Measurements from ENCODE around the gene MYCT1. TPM values are rescaled to one million over a fixed set of nuclear protein-coding genes. Genes with fewer than 3 reads are reported as not detected.
A peak's percentile ranks its signal among the peaks of the same experiment; 100 is the strongest.
"Not testable (repeated sequence)": the region's sequence is repeated elsewhere in the genome, so short reads cannot be mapped to it uniquely, and the experiment has no call there.

MYCT1 gene
- total RNA-seq, 1 experiment from 2014 or later, result 0.17 TPM

- no peaks in the 10 kb centered on the region for H3K9me3 ChIP-seq (ENCODE audit: control insufficient read depth, low read depth, low read length)
- H3K27ac ChIP-seq (ENCODE audit: insufficient read length, low read depth, low read length), result no peak overlapping the region
- H3K27me3 ChIP-seq (ENCODE audit: insufficient read depth, low read length), result no peaks in the 10 kb centered on the region
- no peak overlapping the region for H4K8ac ChIP-seq (replicated peaks; ENCODE audit: insufficient read length, low read depth, low read length)
- no peak overlapping the region for H3K18ac ChIP-seq (ENCODE audit: insufficient read length, low read depth, low read length)
- H3K9ac ChIP-seq (ENCODE audit: extremely low read depth, insufficient read length, low read length), result no peak overlapping the region
- H4K20me1 ChIP-seq (ENCODE audit: control insufficient read depth, insufficient read depth, insufficient read length), result no peaks in the 10 kb centered on the region
- Mint-ChIP-seq H3K36me3 (ENCODE audit: insufficient read depth in 1 of 3, low read depth in 3 of 3) (peaks cover 0 to 4% (median 0%) of the 10 kb centered on the region in 3 experiments; a peak in 1 of 7 replicates), H3K4me1 (peaks cover 32 to 41% of the 10 kb centered on the region in 2 experiments), H3K4me3 (no peak overlapping the region; a peak in 1 of 5 replicates), H3K27ac (peak overlapping the region; percentile 91 to 93 (median 91); a peak in 5 of 7 replicates), H3K27me3 (ENCODE audit: low read depth) (no peaks in the 10 kb centered on the region), H3K9me3 (no peaks in the 10 kb centered on the region)
- DNase-seq, result no peak
- no peak overlapping the region for H2BK15ac ChIP-seq (ENCODE audit: low read depth, low read length)
- no peak overlapping the region for H2BK20ac ChIP-seq (ENCODE audit: low read depth, low read length, poor library complexity, severe bottlenecking)
- no peaks in the 10 kb centered on the region for H3K23me2 ChIP-seq (ENCODE audit: insufficient read length, low read depth, low read length, poor library complexity, severe bottlenecking)
- no peak overlapping the region for H2BK120ac ChIP-seq (ENCODE audit: low read depth, low read length, poor library complexity, severe bottlenecking)
- no peak overlapping the region for H3T11ph ChIP-seq (ENCODE audit: low read length)
- no peaks in the 10 kb centered on the region for H3K79me1 ChIP-seq (ENCODE audit: insufficient read depth, low read depth, low read length, poor library complexity, severe bottlenecking)
- TF ChIP-seq CTCF (conservative IDR thresholded peaks at IDR 0.05), result no peak
- no CpG with 5 or more reads among the region's 8 CpGs for WGBS (ENCODE audit: extremely low coverage, insufficient read length, low lambda C conversion rate)
- H2AFZ ChIP-seq (ENCODE audit: low read length), result no peak overlapping the region
- H3K4ac ChIP-seq (ENCODE audit: low read depth, low read length), result no peak overlapping the region
- no peak overlapping the region for H4K91ac ChIP-seq (ENCODE audit: insufficient read length, low read depth, low read length)
- no peak overlapping the region for H3K23ac ChIP-seq (ENCODE audit: insufficient read length, low read depth, low read length)
- peaks cover 6% of the 10 kb centered on the region; the same call in 1 of the 2 replicates for H3K4me1 ChIP-seq (ENCODE audit: insufficient read depth, low read length)
- H3K4me2 ChIP-seq (ENCODE audit: insufficient read depth, insufficient read length, low read length), result no peak overlapping the region
- no peak overlapping the region for H3K56ac ChIP-seq (ENCODE audit: insufficient read length, low read depth, low read length)
- no peak overlapping the region for H4K5ac ChIP-seq (ENCODE audit: insufficient read length, low read depth, low read length)
- H2AK5ac ChIP-seq (ENCODE audit: insufficient read length, low read length), result no peak overlapping the region
- no peak overlapping the region for H3K14ac ChIP-seq (ENCODE audit: insufficient read depth, low read length)
- no peak overlapping the region for H2BK5ac ChIP-seq (ENCODE audit: insufficient read length, low read length)
- H2BK12ac ChIP-seq (ENCODE audit: insufficient read length, low read depth, low read length), result peak overlapping the region; percentile 10
- no peaks in the 10 kb centered on the region for H3K79me2 ChIP-seq (ENCODE audit: insufficient read depth, low read length)
These were observed 15.6 kb upstream of the MYCT1 start for GRCh38 chr6:152682141-152682540.

GRCh38 chr6:152682935-152683334 is 14.8 kb upstream of the MYCT1 start:
- H4K91ac ChIP-seq (ENCODE audit: insufficient read length, low read depth, low read length); H3K27me3 Mint-ChIP-seq (ENCODE audit: low read depth); H2BK12ac ChIP-seq (ENCODE audit: insufficient read length, low read depth, low read length); H4K5ac ChIP-seq (ENCODE audit: insufficient read length, low read depth, low read length); H4K8ac ChIP-seq (replicated peaks; ENCODE audit: insufficient read length, low read depth, low read length); H2AFZ ChIP-seq (ENCODE audit: low read length); H3K4me2 ChIP-seq (ENCODE audit: insufficient read depth, insufficient read length, low read length); H3K27me3 ChIP-seq (ENCODE audit: insufficient read depth, low read length); H3K9ac ChIP-seq (ENCODE audit: extremely low read depth, insufficient read length, low read length); H3K18ac ChIP-seq (ENCODE audit: insufficient read length, low read depth, low read length); H2AK5ac ChIP-seq (ENCODE audit: insufficient read length, low read length); H2BK20ac ChIP-seq (ENCODE audit: low read depth, low read length, poor library complexity, severe bottlenecking); H3K4ac ChIP-seq (ENCODE audit: low read depth, low read length); H3K56ac ChIP-seq (ENCODE audit: insufficient read length, low read depth, low read length); H3K79me1 ChIP-seq (ENCODE audit: insufficient read depth, low read depth, low read length, poor library complexity, severe bottlenecking); H2BK120ac ChIP-seq (ENCODE audit: low read depth, low read length, poor library complexity, severe bottlenecking); H3K23me2 ChIP-seq (ENCODE audit: insufficient read length, low read depth, low read length, poor library complexity, severe bottlenecking); H4K20me1 ChIP-seq (ENCODE audit: control insufficient read depth, insufficient read depth, insufficient read length); H3K9me3 Mint-ChIP-seq; H2BK5ac ChIP-seq (ENCODE audit: insufficient read length, low read length); H3K9me3 ChIP-seq (ENCODE audit: control insufficient read depth, low read depth, low read length); H2BK15ac ChIP-seq (ENCODE audit: low read depth, low read length); H3K14ac ChIP-seq (ENCODE audit: insufficient read depth, low read length); H3K36me3 Mint-ChIP-seq (ENCODE audit: insufficient read depth in 1 of 3, low read depth in 3 of 3); H3K23ac ChIP-seq (ENCODE audit: insufficient read length, low read depth, low read length); H3K79me2 ChIP-seq (ENCODE audit: insufficient read depth, low read length); H3K4me1 ChIP-seq (ENCODE audit: insufficient read depth, low read length): not testable (repeated sequence)
- no CpG with 5 or more reads among the region's 8 CpGs for WGBS (ENCODE audit: extremely low coverage, insufficient read length, low lambda C conversion rate)
- DNase-seq, result peak; percentile 74
- Mint-ChIP-seq H3K4me3 (peak overlapping the region; percentile 5 to 17; a peak in 3 of 5 replicates), H3K4me1 (peaks cover 32 to 40% of the 10 kb centered on the region in 2 experiments), H3K27ac (peak overlapping the region; percentile 91 to 93 (median 91))
- H3K27ac ChIP-seq (ENCODE audit: insufficient read length, low read depth, low read length), result peak overlapping the region; percentile 75
- H3T11ph ChIP-seq (ENCODE audit: low read length), result peak overlapping the region; percentile 90
